OCI-LY7 (cell line): ENCODE data around the gene FBP1. TPM values are rescaled to one million over a fixed set of nuclear protein-coding genes. Genes with fewer than 3 reads are reported as not detected.

Experiments used
- BruUV-seq: library from RNA; stranded (reverse); fragments of 400-500 nt; replicated peaks from 2 replicates; lab custom pipeline; 2021; lab: Mats Ljungman, UMichigan
- CTCF ChIA-PET: fragments of 300-600 bp; sonication (Branson Sonifier 250); formaldehyde crosslinking; loops from one replicate; lab custom pipeline; 2022; ENCODE audit warnings: antibody characterized with exemption; ENCODE audit not compliant: unreplicated experiment; lab: Charles Lee
- POLR2A ChIA-PET: fragments of 300-600 bp; sonication (Branson Sonifier 250); formaldehyde crosslinking; loops from one replicate; lab custom pipeline; 2022; ENCODE audit warnings: antibody characterized with exemption; lab: Charles Lee
- DNase-seq: peaks from one replicate; pipeline ENCODE4 v3.0.0-alpha.2; 2015; ENCODE audit warnings: low spot score
- H2AFZ ChIP-seq: fragments of 200-600 bp; sonication (generic), shearing (Covaris generic); 2 replicates; pipeline ENCODE4 v1.6.1; 2014; ENCODE audit warnings: mild to moderate bottlenecking, antibody characterized with exemption, low read length, moderate library complexity
- H3K27ac ChIP-seq: fragments of 200-600 bp; sonication (generic); 2 replicates; pipeline ENCODE4 v1.5.1; 2014; ENCODE audit warnings: mixed run types, low read depth, mild to moderate bottlenecking, moderate library complexity, low read length, inconsistent platforms; ENCODE audit not compliant: poor library complexity, severe bottlenecking
- H3K36me3 ChIP-seq: fragments of 200-600 bp; sonication (generic); 2 replicates; pipeline ENCODE4 v1.6.1; 2014; ENCODE audit warnings: mild to moderate bottlenecking, antibody characterized with exemption, low read length, moderate library complexity, mixed read lengths; ENCODE audit not compliant: insufficient read depth
- H3K4me1 ChIP-seq: fragments of 200-600 bp; sonication (generic); 2 replicates; pipeline ENCODE4 v1.5.1; 2014; ENCODE audit warnings: mild to moderate bottlenecking, low read length; ENCODE audit not compliant: insufficient read depth, poor library complexity, severe bottlenecking
- H3K4me2 ChIP-seq: fragments of 200-600 bp; sonication (generic); 2 replicates; pipeline ENCODE4 v1.6.1; 2014; ENCODE audit warnings: mild to moderate bottlenecking, low read length
- H3K4me3 ChIP-seq: fragments of 200-600 bp; sonication (generic); 2 replicates; pipeline ENCODE4 v1.5.1; 2014; ENCODE audit warnings: mild to moderate bottlenecking, low read depth, low read length; ENCODE audit not compliant: poor library complexity, severe bottlenecking
- H3K79me2 ChIP-seq: fragments of 200-600 bp; sonication (generic); 2 replicates; pipeline ENCODE4 v1.6.1; 2016; ENCODE audit warnings: low read depth, mild to moderate bottlenecking, low read length, moderate library complexity, mixed read lengths; ENCODE audit not compliant: insufficient read depth
- H3K9me2 ChIP-seq: fragments of 200-600 bp; sonication (generic); 2 replicates; pipeline ENCODE4 v1.6.1; 2016; ENCODE audit warnings: mild to moderate bottlenecking, low read length, mixed read lengths; ENCODE audit not compliant: insufficient read depth
- H3K9me3 ChIP-seq: fragments of 200-600 bp; sonication (generic); 2 replicates; pipeline ENCODE4 v1.6.1; 2014; ENCODE audit warnings: mild to moderate bottlenecking, mixed run types, low read length, mixed read lengths
- H4K20me1 ChIP-seq: fragments of 200-600 bp; sonication (generic); 2 replicates; pipeline ENCODE4 v1.6.1; 2014; ENCODE audit warnings: mild to moderate bottlenecking, antibody characterized with exemption, low read length, moderate library complexity, mixed read lengths; ENCODE audit not compliant: insufficient read depth
- EZH2phosphoT487 ChIP-seq: fragments of 200-600 bp; sonication (generic); IDR thresholded peaks from 2 replicates; pipeline ENCODE4 v1.6.1; 2018; ENCODE audit warnings: low read depth, borderline replicate concordance, mild to moderate bottlenecking, mixed run types, antibody characterized with exemption, low read length, moderate library complexity, mixed read lengths
- intact Hi-C: fragments of 100-400 bp; cut with micrococcal nuclease; formaldehyde crosslinking; loops from one replicate; pipeline ENCODE4 v1.10.0; 2022; ENCODE audit not compliant: unreplicated experiment
- total RNA-seq, 2 experiments: library from RNA; depleted of rRNA in 1 of 2; stranded (reverse); fragments of >200 nt in 1 of 2; shearing (Covaris generic) in 1 of 2; gene quantifications; 2 replicates each; pipeline ENCODE4 v1.2.3, GENCODE V29; 2014 to 2022
- TF ChIP-seq, protein P1 (sequence below): fragments of 200-600 bp; sonication (generic); conservative IDR thresholded peaks from 2 replicates; pipeline ENCODE4 v1.5.1; 2014; ENCODE audit warnings: mild to moderate bottlenecking, antibody characterized with exemption, low read length, moderate library complexity, mixed read lengths

FBP1 gene
- total RNA-seq, 2 experiments from 2014 or later: 63.9 to 79.1 TPM

DNA sequence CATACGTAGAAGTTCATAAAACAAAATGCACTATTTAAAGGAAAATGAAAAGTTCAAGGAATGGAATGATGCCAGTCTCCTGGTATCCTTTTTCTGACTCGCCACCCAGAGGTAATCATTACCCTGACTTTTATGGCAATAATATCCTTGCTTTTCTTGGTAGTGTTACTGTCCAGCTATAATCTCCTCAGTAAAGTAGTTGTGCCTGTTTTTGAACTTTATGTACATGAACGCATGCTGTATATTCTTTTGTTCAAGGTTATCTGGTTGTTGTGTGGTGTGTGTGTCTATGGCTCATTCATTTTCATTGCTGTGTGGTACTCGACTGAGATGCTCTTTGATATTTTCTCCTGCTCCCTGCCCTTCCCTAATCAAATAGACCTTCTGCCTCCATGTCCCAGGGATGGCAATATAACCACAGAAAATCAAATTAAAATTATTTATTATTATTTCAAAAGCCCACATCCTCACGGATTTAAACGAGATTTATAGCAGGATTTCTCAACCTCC is 29.2 kb upstream of the FBP1 start:
- Histone ChIP-seq H3K4me3 (no peak overlapping the region), H3K9me3 (no peaks in the 10 kb centered on the region), H3K4me2 (no peak overlapping the region), H4K20me1 (no peaks in the 10 kb centered on the region), H3K36me3 (no peaks in the 10 kb centered on the region), H2AFZ (peak overlapping the region; percentile 97; the same call in 1 of the 2 replicates), H3K79me2 (no peaks in the 10 kb centered on the region), H3K27ac (no peak overlapping the region), H3K4me1 (peaks cover 9% of the 10 kb centered on the region), H3K9me2 (no peaks in the 10 kb centered on the region)
- no TSS peak for BruUV-seq
- intact Hi-C loops: loop anchor here (2.0 to 5.0 kb wide), 2 partner anchors 114 to 459 kb away; partner anchors contain the start of gene PCAT7
- CTCF ChIA-PET: interaction anchor here (0.6 kb wide), 1 partner anchor 37 kb away, joined by 3 read pairs; no protein-coding TSS in a partner anchor
- no peak for DNase-seq
- no peak for TF ChIP-seq EZH2phosphoT487
- TF ChIP-seq, protein P1, sequence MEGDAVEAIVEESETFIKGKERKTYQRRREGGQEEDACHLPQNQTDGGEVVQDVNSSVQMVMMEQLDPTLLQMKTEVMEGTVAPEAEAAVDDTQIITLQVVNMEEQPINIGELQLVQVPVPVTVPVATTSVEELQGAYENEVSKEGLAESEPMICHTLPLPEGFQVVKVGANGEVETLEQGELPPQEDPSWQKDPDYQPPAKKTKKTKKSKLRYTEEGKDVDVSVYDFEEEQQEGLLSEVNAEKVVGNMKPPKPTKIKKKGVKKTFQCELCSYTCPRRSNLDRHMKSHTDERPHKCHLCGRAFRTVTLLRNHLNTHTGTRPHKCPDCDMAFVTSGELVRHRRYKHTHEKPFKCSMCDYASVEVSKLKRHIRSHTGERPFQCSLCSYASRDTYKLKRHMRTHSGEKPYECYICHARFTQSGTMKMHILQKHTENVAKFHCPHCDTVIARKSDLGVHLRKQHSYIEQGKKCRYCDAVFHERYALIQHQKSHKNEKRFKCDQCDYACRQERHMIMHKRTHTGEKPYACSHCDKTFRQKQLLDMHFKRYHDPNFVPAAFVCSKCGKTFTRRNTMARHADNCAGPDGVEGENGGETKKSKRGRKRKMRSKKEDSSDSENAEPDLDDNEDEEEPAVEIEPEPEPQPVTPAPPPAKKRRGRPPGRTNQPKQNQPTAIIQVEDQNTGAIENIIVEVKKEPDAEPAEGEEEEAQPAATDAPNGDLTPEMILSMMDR: no peak
- POLR2A ChIA-PET: interaction anchor here (0.6 to 1.8 kb wide), 2 partner anchors 12 to 430 kb away, joined by 4 to 7 read pairs; no protein-coding TSS in a partner anchor

- Histone ChIP-seq H3K4me2 (no peak overlapping the region), H2AFZ (no peak overlapping the region), H3K27ac (no peak overlapping the region), H4K20me1 (no peaks in the 10 kb centered on the region), H3K79me2 (no peaks in the 10 kb centered on the region), H3K36me3 (no peaks in the 10 kb centered on the region), H3K4me3 (no peak overlapping the region), H3K9me2 (no peaks in the 10 kb centered on the region), H3K9me3 (no peaks in the 10 kb centered on the region), H3K4me1 (peaks cover 9% of the 10 kb centered on the region)
- ChIA-PET CTCF (no interaction called here), POLR2A (interaction anchor here (0.6 kb wide), 1 partner anchor 571 kb away, joined by 3 read pairs; no protein-coding TSS in a partner anchor)
- intact Hi-C loops: loop anchor here (5.0 kb wide), 1 partner anchor 461 kb away; no protein-coding TSS in a partner anchor
- TF ChIP-seq EZH2phosphoT487: no peak
- TF ChIP-seq, protein P1: no peak
- DNase-seq: no peak
- no TSS peak for BruUV-seq
Observed at GRCh38 chr9:94666364-94667099, 27.2 kb upstream of the FBP1 start.
